ENCODE measurements around the gene PPP2R5C. TPM values are rescaled to one million over a fixed set of nuclear protein-coding genes. Genes with fewer than 3 reads are reported as not detected.

PPP2R5C gene
- total RNA-seq, 1 donor from 2014 or later, result 63.5 TPM

- TF ChIP-seq, protein P1, sequence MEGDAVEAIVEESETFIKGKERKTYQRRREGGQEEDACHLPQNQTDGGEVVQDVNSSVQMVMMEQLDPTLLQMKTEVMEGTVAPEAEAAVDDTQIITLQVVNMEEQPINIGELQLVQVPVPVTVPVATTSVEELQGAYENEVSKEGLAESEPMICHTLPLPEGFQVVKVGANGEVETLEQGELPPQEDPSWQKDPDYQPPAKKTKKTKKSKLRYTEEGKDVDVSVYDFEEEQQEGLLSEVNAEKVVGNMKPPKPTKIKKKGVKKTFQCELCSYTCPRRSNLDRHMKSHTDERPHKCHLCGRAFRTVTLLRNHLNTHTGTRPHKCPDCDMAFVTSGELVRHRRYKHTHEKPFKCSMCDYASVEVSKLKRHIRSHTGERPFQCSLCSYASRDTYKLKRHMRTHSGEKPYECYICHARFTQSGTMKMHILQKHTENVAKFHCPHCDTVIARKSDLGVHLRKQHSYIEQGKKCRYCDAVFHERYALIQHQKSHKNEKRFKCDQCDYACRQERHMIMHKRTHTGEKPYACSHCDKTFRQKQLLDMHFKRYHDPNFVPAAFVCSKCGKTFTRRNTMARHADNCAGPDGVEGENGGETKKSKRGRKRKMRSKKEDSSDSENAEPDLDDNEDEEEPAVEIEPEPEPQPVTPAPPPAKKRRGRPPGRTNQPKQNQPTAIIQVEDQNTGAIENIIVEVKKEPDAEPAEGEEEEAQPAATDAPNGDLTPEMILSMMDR (conservative IDR thresholded peaks at IDR 0.05; ENCODE audit: low read depth, low read length), result no peak
- no peak for DNase-seq (ENCODE audit: low read depth)
- H3K4me3 ChIP-seq (ENCODE audit: low read depth, low read length), result no peak overlapping the region
Observed at GRCh38 chr14:101912841-101913240, 151.3 kb downstream of the PPP2R5C start.

GRCh38 chr14:101914083-101914482 lies 152.6 kb downstream of the PPP2R5C start:
- TF ChIP-seq, protein P1 (conservative IDR thresholded peaks at IDR 0.05; ENCODE audit: low read depth, low read length), result no peak
- no peak for DNase-seq (ENCODE audit: low read depth)
- H3K4me3 ChIP-seq (ENCODE audit: low read depth, low read length), result no peak overlapping the region

GRCh38 chr14:101915871-101916815 lies 154.6 kb downstream of the PPP2R5C start:
- TF ChIP-seq, protein P1 (conservative IDR thresholded peaks at IDR 0.05; ENCODE audit: low read depth, low read length), result no peak
- no peak for DNase-seq (ENCODE audit: low read depth)
- no peak overlapping the region for H3K4me3 ChIP-seq (ENCODE audit: low read depth, low read length)

DNA sequence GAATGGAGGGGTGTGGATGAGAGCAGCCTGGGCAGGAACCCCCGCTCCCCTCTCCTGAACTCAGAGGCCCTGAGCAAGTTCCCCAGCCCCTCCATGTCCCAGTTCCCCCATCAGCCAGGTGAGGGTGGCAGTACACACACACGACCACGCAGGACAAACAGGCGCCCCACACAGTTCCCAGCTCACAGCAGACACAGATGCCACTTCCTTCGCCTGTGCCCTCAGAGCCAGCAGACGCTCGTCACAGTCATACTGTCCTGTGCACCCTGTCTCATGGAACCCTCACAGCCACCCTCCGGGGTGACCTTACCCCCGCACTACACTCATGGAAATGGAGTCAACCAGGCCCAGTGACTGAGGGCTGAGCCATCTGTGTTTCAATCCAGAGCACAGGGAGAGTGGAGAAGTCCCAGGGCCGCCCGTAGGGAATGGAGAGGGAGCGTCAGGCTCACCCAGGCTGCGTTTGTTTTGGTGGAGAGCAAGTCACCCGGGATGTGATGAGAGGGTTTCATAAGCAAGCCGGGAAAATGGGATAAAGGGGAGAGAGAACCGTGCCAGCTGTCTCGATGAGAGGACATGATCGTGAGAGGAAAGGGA lies 155.4 kb downstream of the PPP2R5C start:
- no peak overlapping the region for H3K4me3 ChIP-seq (ENCODE audit: low read depth, low read length)
- TF ChIP-seq, protein P1 (conservative IDR thresholded peaks at IDR 0.05; ENCODE audit: low read depth, low read length), result no peak
- DNase-seq (ENCODE audit: low read depth), result no peak

DNA sequence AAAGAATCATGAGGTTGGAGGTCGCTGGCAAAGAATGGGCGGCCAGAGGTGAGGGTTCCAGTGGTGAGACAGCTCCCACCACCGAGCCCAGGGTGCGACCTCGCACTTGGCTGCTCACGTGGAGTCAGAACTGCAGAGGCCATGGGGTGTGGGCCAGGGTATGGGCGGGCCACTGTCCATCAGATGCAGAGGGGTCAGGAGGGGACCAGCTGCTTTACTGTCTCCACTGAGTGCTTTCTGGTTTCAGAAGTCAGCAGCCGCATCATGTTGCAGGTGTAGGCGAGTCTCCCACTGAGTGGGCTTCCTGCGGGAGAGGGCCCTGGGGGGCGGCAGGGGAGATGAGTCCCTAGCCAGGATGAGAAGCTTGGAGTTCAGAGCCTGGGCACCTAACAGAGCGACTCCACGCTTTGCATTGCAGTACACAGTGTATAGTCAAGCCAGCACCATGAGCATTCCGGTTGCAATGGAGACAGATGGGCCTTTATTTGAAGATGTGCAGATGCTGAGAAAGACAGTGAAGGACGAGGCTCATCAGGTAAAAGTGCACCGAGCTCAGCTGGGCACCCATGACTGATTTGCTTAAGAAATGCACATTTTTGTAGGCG lies 156.0 kb downstream of the PPP2R5C start:
- no peak for DNase-seq (ENCODE audit: low read depth)
- no peak overlapping the region for H3K4me3 ChIP-seq (ENCODE audit: low read depth, low read length)
- TF ChIP-seq, protein P1 (conservative IDR thresholded peaks at IDR 0.05; ENCODE audit: low read depth, low read length), result no peak

GRCh38 chr14:101918065-101918989 lies 156.8 kb downstream of the PPP2R5C start:
- TF ChIP-seq, protein P1 (conservative IDR thresholded peaks at IDR 0.05; ENCODE audit: low read depth, low read length), result no peak
- DNase-seq (ENCODE audit: low read depth), result no peak
- no peak overlapping the region for H3K4me3 ChIP-seq (ENCODE audit: low read depth, low read length)

All from epithelial cell of proximal tubule (primary cell).